Measurements from ENCODE around the gene QSOX2. TPM values are rescaled to one million over a fixed set of nuclear protein-coding genes. Genes with fewer than 3 reads are reported as not detected.

Gene QSOX2
- total and polyA plus RNA-seq, 2 experiments from 2014 or later: 9.2 to 29.2 TPM

- H3K4me3 Mint-ChIP-seq: no peak overlapping the region
- no peak overlapping the region for H3K27ac ChIP-seq (ENCODE audit: low read depth)
- H3K9me3 Mint-ChIP-seq: peaks cover 3% of the 10 kb centered on the region; the same call in 1 of the 3 replicates
- TF ChIP-seq ETS1 (IDR thresholded peaks at IDR 0.05) (no peak), STAT1 (IDR thresholded peaks at IDR 0.05; ENCODE audit: unreplicated experiment) (no peak), EZH2phosphoT487 (IDR thresholded peaks at IDR 0.05; ENCODE audit: unreplicated experiment) (no peak), ZNF114 (CRISPR knock-in tag; IDR thresholded peaks at IDR 0.05) (no peak), JUNB (IDR thresholded peaks at IDR 0.05; ENCODE audit: unreplicated experiment) (no peak), CREB1 (CRISPR knock-in tag; IDR thresholded peaks at IDR 0.05; ENCODE audit: low read depth) (no peak), NANOG (IDR thresholded peaks at IDR 0.05; ENCODE audit: borderline replicate concordance) (no peak), REST (IDR thresholded peaks at IDR 0.05; ENCODE audit: unreplicated experiment) (no peak), EZH2 (IDR thresholded peaks at IDR 0.05; ENCODE audit: low read depth, unreplicated experiment) (no peak), CTCF (conservative IDR thresholded peaks at IDR 0.05; ENCODE audit: low read depth in 2 of 2) (no peak)
- H2AFZ ChIP-seq: no peak overlapping the region
- DNase-seq (ENCODE audit: low spot score) (no peak), ATAC-seq (no peak)
- peaks cover 4% of the 10 kb centered on the region; the same call in 1 of the 3 replicates for H3K4me1 Mint-ChIP-seq
- no peaks in the 10 kb centered on the region for H3F3A ChIP-seq (replicated peaks; ENCODE audit: low read depth)
- H3K36me3 Mint-ChIP-seq (ENCODE audit: low read depth): no peaks in the 10 kb centered on the region
- H3K4me2 ChIP-seq: no peak overlapping the region
- no peaks in the 10 kb centered on the region for H3K27me3 ChIP-seq (ENCODE audit: insufficient read depth)
- no peaks in the 10 kb centered on the region for H3K36me3 ChIP-seq (ENCODE audit: insufficient read depth)
- peaks cover 8% of the 10 kb centered on the region for H3K27me3 Mint-ChIP-seq (ENCODE audit: insufficient read depth, low read depth, poor library complexity)
- H3K9me2 ChIP-seq (ENCODE audit: insufficient read depth): no peaks in the 10 kb centered on the region
- H3K4me3 ChIP-seq: no peak overlapping the region
- no peak overlapping the region; the same call in 1 of the 2 replicates for H3K27ac Mint-ChIP-seq
- H3K79me2 ChIP-seq (replicated peaks; ENCODE audit: insufficient read depth): no peaks in the 10 kb centered on the region
- no peaks in the 10 kb centered on the region for H3K4me1 ChIP-seq (ENCODE audit: insufficient read depth)
- H4K20me1 ChIP-seq (replicated peaks; ENCODE audit: insufficient read depth): no peaks in the 10 kb centered on the region
Observed at GRCh38 chr9:136280535-136281315, 35.1 kb upstream of the QSOX2 start.
